Measurements from ENCODE around the gene KIAA0586. TPM values are rescaled to one million over a fixed set of nuclear protein-coding genes. Genes with fewer than 3 reads are reported as not detected.

The KIAA0586 gene
- total RNA-seq, 6 experiments from 2014 or later = 16.6 to 29.1 (median 26.0) TPM

GRCh38 chr14:58547649-58548048 lies 120.1 kb downstream of the KIAA0586 start:
- H3K27ac Mint-ChIP-seq = no peak overlapping the region
- H3K27me3 Mint-ChIP-seq (ENCODE audit: insufficient read depth) = no peaks in the 10 kb centered on the region
- no peak overlapping the region for H3K4me3 Mint-ChIP-seq
- TF ChIP-seq CTCF (IDR thresholded peaks at IDR 0.05) = no peak
- H3K9me3 Mint-ChIP-seq = no peaks in the 10 kb centered on the region
- no peaks in the 10 kb centered on the region for H3K4me1 Mint-ChIP-seq (ENCODE audit: low read depth)
- DNase-seq = no peak
- H3K36me3 Mint-ChIP-seq (ENCODE audit: low read depth) = peaks cover 12% of the 10 kb centered on the region

- DNase-seq = no peak
- no peaks in the 10 kb centered on the region; the same call in 1 of the 2 replicates for H3K36me3 Mint-ChIP-seq (ENCODE audit: low read depth)
- no peaks in the 10 kb centered on the region for H3K9me3 Mint-ChIP-seq
- H3K4me3 Mint-ChIP-seq = no peak overlapping the region
- H3K27me3 Mint-ChIP-seq (ENCODE audit: insufficient read depth) = no peaks in the 10 kb centered on the region
- H3K4me1 Mint-ChIP-seq (ENCODE audit: low read depth) = no peaks in the 10 kb centered on the region
- no peak overlapping the region for H3K27ac Mint-ChIP-seq
- TF ChIP-seq CTCF (IDR thresholded peaks at IDR 0.05) = no peak
Observed at GRCh38 chr14:58549105-58549757, 121.7 kb downstream of the KIAA0586 start.

GRCh38 chr14:58553959-58554358 lies 126.4 kb downstream of the KIAA0586 start:
- Mint-ChIP-seq H3K27me3 (ENCODE audit: insufficient read depth) (no peaks in the 10 kb centered on the region), H3K9me3 (no peaks in the 10 kb centered on the region), H3K27ac (no peak overlapping the region), H3K36me3 (ENCODE audit: low read depth) (no peaks in the 10 kb centered on the region), H3K4me3 (no peak overlapping the region), H3K4me1 (ENCODE audit: low read depth) (no peaks in the 10 kb centered on the region)
- DNase-seq = no peak
- TF ChIP-seq CTCF (IDR thresholded peaks at IDR 0.05) = no peak

- no peak overlapping the region for H3K27ac Mint-ChIP-seq
- no peaks in the 10 kb centered on the region for H3K36me3 Mint-ChIP-seq (ENCODE audit: low read depth)
- no peak for TF ChIP-seq CTCF (IDR thresholded peaks at IDR 0.05)
- no peak overlapping the region for H3K4me3 Mint-ChIP-seq
- no peaks in the 10 kb centered on the region for H3K9me3 Mint-ChIP-seq
- DNase-seq = no peak
- peaks cover 7% of the 10 kb centered on the region for H3K4me1 Mint-ChIP-seq (ENCODE audit: low read depth)
- H3K27me3 Mint-ChIP-seq (ENCODE audit: insufficient read depth) = no peaks in the 10 kb centered on the region
Observed at GRCh38 chr14:58555647-58556046, 128.1 kb downstream of the KIAA0586 start.

GRCh38 chr14:58557242-58557641 lies 129.7 kb downstream of the KIAA0586 start:
- no peak for DNase-seq
- TF ChIP-seq CTCF (IDR thresholded peaks at IDR 0.05) = no peak
- Mint-ChIP-seq H3K36me3 (ENCODE audit: low read depth) (no peaks in the 10 kb centered on the region), H3K27ac (no peak overlapping the region), H3K27me3 (ENCODE audit: insufficient read depth) (no peaks in the 10 kb centered on the region), H3K9me3 (no peaks in the 10 kb centered on the region), H3K4me1 (ENCODE audit: low read depth) (peaks cover 10% of the 10 kb centered on the region), H3K4me3 (no peak overlapping the region)
